ENCODE results near the gene SYNE1.

The SYNE1 gene

DNA sequence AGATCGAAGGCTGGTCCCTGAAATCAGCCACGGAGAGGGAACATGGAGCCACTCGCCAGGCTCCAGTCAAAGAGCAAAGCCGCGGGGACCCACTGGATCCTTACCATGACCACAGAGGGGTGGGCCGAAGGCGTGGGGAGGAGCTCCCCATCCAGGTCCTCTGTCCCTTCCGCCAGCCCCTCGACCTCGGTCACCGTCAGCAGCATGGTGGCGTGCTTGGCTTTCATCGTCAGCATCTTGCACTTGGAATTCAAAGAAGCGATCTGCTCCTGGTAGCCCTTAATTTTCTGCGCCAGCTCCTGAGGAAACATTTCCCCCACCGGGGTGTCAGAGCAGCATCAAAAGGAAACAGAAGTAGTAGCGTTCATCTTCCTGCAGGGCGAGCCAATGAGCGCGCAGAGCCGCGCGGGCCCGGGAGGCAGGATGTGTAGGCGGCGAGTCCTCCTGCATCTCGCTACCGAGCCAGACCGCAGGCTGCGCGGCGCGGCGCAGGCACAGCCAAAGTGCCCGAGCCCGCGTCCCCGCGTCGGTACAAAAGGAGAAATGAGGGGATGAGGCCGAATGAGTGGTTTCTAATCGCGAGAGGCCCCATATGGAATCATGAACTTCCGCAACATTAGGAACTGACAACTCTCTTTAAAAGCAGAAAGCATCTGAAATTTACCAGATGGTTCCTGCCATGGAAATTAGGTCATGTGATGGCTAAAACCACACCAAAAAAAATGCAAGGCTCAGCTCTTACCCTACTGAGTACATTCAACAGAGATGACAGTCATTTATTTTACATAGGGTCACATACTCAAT is 335.2 kb downstream of the SYNE1 start:
- peak; percentile 90 for DNase-seq

DNA sequence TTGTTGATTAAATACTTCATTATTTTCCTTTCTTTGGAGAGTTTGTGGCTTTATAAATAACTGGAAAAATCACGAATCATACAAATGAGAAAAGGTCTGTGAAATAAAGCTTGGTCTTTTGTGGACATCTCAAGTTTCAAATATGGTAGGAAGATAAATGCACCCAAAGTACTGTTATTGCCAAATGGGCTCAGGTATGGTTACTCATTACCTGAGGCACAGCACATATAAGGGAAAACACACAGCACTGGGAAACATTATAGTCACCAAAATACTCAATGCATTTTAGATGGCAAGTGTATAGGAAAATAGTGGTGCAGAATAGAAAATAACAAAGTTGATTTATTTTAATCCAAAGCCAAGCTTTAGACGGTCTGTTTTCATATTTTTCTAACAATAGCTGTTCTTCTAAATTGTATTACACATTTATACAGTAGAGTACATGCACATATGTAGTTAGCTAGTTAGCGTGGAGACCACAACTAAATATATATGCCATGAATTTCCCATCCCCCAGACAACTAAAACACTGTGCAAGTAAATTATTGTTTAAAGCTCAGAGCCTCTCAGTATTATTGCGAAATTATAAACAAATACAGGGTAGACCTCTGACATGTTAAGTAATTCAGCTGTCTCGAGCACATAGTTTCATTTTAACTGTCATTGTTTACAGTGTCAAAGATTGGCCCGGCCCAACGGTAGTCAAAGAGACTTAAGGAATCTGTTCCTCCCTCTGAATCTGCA is 336.0 kb downstream of the SYNE1 start:
- no peak for DNase-seq

DNA sequence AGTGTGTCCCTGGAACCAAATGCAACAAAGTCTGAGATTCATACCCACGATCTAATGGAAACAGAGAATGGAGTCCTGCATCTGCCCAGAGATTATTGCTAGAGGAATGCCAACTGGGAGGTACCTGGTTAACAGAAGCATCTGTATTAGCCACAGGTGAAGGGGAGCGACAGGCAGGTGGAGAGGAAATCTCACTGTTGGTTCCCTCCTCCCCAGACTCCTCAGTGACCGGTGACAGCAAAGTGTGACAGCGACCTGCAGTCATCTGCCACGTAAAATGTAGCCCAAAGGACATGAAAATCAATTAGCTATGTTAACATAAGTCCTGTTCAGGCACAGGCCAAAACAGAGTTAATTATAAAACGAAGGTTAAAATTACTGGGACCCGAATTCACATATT is 336.6 kb downstream of the SYNE1 start:
- DNase-seq: no peak

DNA sequence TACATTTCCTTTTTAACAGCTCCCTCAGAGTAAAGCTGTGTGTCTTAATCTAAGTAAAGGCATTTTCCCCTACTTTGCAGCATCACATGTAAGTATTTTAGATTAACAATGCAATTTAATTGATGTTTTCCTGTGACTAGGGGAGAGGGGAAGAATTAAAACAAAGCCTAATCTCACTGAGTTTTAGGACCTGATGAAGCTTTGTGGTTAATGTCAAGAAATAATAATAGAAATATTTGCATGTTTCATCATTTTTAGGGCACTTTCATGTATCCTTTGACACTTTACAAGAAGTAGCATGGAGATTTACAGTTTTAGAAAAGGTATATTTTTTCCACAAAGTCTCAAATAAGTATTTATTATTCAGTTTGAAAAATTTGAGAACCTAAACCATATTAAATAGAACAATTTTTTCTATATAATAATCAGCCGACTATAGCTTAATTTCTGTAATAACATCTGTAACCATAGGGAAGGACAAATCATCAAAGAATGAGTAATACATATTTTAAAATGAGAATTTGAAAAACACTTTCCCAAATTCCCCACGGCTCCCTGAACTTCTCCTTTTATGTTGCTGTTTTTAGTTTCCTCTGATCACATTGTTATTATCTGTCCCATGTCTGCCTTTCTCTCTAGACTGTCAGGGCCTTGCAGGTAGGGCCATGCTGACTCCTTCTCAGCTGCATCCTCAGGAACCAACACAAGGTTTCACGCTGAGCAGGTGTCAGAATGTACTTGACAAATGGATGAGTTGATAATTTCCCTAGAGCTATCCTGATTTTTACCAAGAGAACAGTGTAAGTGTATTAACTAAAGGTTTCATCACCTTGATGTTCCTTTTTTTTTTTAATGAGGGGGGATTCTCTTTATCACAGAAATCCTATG is 338.1 kb downstream of the SYNE1 start:
- no peak for DNase-seq

DNA sequence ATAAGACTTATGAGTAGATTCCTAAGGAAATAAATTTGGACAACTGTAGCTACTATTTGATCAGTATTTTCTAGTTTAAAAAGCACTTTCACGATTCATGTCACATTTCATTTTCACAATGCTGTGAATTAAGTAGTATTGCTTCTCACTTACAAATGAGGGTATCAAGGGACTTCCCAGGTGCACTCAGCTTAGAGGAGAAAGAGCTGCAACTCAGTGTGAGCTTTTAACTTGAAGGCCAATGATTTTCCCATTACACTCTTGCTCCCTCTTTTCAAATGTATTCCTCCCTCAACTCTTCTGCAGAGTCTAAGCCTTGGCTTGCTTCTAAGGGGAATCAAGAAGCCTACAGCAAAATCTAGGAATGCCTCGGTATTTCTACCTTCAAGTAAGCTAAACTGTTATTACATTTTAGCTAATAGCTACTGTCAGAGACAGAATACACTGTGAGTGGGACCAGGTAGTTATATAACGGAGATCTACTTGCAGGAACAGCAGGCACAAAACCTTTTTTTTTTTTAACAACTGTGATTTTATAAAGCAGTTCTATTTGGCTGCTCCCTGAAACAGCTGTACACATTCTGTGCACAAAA is 339.0 kb downstream of the SYNE1 start:
- DNase-seq: no peak

DNA sequence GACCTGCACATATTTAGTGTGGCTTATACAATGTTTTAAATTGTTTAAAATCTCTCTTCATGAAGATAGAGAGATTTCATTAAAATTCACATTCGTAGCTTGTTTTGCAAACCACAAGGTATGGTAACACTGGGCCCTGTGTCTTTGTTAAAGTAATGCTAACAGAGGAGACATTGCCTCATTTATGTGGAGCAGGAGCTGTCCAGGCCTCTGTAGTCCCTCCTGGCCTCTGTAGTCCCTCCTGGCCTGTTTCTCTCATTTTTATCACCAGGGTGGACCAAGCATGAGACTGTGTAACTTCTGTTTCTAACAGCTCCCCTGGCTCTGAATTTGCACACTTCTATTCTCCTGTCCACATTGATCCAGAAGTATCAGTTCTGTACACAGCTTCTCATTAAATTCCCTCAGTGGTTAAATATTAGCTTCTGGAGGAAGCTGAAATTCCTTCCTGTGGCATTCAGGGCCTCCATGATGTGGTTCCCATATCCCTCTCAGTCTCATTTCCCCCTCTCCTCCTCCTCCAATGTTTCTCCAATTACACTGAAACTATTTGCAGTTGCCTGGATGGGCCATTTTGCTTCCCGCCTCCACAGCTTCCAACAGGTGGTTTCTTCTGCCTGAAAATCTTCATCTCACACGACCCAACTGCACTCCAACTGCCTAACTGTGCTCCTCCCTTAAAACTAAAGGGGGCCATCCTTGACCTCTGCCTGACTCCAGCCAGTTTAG is 340.4 kb downstream of the SYNE1 start:
- no peak for DNase-seq

DNA sequence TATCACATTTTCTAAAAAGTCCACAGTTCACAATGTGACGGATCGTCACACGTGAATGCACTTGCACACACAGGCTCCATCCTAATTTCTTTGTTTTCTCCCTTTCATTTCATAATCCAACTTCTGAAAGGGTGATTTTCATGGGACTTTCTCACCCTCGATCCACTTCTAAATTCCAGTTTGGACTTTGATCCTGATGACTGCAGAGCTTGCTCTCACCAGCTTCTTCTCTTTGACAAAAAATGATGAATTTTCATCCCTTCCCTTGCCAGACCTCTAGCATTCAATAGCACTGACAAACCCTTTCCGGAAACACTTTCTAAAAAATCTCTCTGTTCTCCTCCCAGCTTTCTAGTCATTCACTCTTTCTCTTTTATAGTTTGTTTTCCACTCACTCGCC is 341.2 kb downstream of the SYNE1 start:
- DNase-seq: no peak

DNA sequence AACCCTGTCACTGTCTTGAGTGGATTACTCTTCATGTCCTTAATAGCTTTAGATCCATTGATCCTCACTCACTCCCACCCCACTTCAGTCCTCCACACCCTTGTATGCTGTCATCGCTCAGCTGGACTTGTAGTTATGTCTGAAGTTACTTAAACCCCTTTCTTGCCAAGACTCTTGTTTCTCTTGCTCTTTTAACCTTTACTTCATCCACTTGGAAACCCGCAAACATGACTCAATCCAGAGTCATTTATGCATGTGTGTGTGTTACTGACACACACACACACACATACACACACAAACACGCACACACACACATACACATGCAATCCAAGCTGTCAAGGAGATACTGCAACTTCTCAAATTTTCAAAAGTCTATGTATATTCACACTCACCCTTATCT is 341.8 kb downstream of the SYNE1 start:
- DNase-seq: no peak

DNA sequence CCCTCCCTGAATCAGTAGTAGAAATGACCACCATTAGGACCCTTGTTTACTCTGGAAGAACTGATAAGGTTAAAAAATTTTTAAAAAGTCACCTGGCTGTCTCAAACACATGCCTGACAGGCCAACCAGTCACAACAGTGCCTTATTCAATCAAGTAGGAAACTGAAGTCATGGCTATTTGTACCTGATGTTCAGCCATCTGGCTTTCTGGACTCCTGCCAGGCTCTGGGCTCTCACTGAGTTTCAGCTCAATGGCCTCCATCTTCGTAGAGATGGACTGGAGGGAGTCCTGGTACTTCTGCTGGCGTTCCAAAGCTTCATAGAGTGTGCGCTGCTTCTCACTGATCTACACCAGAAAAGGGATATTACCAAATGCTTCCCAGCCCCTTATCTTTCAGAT is 343.8 kb downstream of the SYNE1 start:
- DNase-seq: no peak

DNA sequence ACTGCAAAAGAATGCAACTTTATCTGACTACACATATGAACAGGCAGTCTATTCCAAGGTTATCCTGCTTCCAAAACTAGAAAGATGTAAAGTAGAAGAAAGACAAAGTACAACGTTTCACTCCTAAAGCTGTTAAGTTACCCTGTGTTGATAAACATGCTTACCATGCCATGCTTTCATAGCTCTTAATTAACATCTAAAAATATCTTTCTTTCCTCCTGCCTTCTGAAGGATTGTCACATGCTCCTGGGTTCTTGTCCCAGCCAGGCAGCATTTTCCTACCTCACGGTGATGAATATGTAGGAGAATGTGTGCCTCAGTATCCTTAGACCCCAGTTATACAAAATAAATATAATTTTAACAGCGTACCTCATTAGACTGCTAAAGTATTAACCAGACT is 344.6 kb downstream of the SYNE1 start:
- no peak for DNase-seq

DNA sequence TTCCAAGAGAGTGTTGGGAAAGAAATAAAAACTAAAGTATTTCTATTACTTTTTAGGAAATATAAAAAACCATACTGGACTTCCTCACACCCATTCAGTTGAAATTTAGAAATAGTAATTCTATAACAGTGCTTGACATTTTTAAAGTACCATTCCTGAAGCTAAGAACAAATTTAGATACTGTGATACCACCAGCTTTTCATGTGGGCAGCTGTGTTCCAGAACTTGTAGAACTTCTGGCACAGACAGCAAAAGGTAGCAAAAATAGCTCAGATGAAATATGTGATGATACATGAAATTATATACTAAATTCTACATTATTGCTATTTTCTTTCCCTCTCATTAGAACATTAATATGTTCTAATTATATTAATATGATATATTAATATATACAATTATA is 346.5 kb downstream of the SYNE1 start:
- DNase-seq: no peak

DNA sequence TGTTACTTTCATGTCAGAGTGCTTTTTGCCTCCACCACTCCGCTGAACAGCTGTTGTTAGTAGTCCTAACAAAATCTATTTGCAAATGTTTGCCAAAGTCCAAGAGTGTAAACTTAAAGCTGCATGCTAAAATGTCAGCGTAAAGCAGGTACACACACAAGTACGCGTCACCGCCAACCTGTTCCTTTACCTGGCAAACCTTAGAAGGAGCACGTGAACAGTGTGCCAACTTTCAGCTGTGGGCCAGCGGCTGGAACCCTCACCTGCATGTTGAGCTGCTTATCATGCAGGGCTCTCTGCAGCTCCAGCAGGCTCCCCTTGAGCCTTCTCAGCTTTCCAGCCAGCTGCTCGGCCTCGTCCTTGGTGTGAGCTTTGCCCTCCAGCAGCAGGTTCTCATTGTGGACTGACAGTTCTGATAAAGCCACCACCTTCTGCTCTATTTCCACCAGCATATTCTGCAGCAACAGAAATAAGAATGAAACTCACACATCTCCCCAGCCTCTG is 359.3 kb downstream of the SYNE1 start:
- no peak for DNase-seq

DNA sequence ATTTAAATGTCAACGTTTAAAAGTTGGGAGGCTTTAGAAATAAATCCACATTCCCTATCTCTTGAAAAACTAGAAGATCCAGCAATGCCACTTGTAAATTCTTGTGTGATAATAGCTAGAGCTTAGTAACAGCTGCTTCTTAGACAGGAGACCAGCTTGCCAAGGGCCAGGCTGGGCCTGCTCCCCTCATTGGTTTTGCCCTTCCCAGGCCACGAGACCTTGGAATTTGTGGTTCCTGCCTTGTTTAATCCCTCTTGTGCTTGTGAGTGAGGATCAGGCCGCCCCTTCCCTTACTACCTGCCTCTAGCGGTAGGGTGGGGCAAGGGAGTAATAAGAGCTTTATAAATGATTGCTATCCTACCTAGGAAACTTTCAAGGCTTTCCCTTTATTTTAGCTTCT is 363.5 kb downstream of the SYNE1 start:
- DNase-seq: no peak

DNA sequence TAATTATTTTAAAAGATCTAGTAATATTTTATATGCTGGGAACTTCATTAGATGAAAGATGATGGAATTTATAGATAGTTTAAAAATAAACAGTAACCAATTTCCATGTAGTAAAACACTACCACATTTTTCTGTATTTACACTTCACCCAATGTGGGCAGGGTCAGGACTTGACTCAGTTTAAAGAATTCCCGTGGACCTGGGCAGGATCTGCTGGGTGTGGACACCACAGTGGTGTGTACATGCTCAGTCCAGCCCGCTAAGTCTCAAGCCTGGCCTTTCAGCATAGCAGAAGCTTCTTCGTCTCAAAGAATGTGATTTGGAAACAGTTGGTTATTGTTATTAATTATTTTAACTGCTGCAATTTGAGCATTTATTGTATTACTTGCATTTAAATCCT is 364.2 kb downstream of the SYNE1 start:
- no peak for DNase-seq

DNA sequence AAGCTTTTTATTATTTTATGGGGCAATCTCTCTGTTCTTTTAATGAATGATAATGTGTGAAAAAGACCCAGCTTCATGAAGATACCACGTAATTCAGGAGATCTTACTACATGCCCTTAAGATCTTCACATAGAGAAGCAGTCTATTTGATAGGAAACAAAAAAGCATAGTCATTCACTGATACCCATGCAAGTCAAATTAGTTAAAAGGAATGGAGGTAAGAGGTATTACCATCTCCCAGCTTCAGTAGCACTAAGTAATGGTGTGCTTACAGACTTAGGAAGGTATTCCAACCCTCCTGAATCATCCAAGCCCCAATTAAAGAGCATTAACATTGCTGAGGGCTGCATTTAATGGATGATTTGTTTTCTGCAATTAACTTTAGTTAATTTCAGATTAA is 364.7 kb downstream of the SYNE1 start:
- no peak for DNase-seq

DNA sequence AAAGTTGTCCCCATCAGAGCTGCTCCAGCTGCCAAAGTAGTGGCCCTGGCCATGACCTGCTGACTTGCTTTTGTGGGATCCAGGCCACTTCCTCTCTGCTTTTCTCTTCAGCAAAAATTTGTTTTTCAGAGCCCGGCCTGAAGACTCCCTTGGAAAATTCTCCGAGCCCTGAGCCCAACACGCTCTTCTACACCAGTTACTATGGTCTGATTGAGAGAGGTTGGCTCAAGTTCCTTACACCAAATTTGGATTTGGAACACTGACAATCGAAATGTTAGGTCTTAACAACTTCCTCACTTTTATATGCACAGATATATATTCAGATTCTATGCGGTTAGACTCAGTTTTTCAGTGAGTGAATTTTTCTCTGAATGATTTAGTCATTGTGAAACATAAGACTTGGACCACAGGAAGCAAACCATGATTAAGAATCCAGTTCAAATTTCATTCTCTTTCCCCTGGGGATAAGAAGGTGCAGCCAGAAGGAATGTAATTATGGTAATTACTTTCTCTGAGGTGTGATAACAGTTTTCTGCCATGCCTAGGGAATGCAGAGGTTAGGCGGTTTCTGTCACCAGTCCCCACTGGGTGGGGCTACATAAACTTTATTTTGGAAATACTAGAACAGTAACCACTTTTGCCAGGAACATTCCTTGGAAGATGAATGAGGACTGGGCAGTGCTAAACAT is 365.2 kb downstream of the SYNE1 start:
- DNase-seq: no peak

DNA sequence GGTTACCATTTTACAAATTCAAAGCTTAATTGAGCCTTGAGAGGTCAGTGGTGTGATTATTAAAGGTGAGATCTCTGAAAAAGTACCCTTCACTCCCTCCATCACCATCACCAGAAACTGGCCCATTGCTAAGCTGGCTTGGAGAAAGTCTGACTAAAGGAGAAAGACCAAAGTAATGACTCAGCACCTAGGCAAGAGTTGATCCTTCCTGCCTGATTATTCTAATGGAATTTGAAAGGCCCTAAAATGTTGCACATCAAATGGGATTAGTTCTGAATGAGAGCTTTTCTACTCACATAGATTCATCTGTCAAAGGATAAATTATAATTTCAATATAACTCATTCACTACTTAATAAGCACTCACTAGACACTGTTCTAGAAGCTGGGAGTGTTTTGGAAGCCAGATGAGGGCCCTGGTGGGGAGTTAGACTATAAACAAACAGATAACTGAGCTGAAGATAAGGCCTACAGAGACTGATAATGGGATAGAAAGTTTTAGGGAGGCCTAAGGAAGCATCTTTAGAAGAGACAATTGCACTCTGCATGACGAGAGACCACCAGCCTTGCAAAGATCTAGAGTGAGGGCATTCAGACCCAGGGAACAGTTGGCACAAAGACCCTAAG is 366.7 kb downstream of the SYNE1 start:
- no peak for DNase-seq

DNA sequence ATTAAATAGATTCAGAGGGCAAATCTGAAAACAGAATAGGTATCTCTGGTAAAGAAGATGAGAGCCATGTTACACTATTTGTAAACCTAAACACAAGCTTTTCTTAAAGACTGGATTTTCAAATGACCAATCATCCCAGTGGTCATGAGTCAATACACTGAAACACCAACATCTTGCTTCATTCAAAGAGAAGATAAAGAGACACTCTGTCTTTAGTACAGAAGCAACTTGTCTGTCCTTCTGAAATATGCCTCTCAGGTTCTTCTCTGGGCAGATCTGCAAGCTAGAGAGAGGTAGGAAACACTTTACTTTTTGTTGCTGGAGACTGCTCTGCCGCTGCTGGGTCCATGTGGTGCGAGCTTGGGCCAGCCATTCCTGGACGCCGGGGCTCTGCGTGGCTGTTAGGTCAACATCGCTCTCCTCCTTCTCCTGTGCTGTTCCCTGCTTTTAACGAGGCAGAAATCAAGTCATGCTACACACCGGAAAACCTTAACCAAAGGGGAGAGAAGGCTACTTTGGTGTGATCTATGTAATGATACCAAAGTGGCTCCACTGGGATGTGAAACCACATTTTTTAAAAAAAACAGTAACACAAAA is 368.2 kb downstream of the SYNE1 start:
- no peak for DNase-seq

DNA sequence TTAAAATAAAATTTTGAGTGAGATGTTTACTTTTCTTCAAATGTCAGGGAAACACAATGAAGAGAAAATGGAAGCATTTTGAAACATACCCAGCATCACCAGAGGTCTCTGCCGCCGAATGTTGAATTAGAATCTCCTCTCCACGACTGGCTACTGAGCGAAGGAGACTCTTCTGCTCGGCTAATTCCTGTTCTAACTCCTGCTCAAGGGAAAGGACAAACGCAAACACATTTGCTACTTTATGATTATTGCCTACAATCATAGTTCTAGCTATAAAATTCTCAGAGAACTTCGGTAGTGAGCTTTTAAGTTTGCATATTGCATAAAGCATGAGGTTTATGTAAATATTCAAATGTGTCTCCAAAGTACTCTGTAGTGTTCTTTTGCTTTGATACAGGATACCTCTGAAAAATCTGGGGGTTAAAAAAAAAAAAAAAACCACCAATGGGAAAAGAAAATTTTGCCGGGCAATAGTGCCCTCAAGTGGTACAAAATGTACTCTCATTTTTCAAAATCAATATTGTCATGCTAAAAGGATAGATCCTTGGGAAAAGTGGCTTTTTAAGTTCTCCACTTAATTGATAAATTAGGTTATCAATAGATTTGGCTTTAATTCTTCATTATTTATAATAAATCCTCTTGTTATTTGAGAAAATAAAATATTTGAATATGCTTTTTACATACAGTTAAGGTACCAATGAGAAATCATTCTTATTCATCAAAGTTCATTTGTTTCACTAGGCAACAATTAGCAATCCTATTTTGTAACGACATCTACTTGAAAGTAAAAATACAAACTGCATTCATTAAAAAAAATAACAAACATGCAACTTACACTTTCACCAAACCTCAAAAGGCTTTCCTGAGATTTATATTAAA is 369.0 kb downstream of the SYNE1 start:
- DNase-seq: peak; percentile 53

DNA sequence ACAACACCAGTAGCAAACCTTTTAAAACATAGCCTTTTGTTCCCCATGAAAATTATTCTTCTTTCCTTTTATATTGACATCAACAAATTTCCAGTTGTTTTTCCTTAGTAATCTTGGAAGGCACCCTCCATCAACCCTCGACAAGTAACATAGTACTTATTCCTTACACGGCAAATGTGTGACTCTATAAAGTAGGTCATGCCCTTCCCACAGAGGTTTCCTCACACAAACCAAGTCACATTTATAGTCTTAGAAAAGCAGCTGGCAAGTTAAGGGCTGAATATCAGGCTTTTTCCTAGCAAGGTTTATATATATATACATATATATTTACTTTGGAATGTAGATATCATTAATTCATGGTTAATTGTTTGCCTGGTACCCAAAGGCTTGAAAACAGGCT is 371.5 kb downstream of the SYNE1 start:
- no peak for DNase-seq

Measured in hematopoietic multipotent progenitor cell treated with erythropoietin and hydrocortisone succinate and interleukin-3 and kit ligand, for 8 days (in vitro differentiated cells).